Measurements from ENCODE around the gene MGMT.
"Not testable (repeated sequence)": the region's sequence is repeated elsewhere in the genome, so short reads cannot be mapped to it uniquely, and the experiment has no call there.

The MGMT gene
- 10.6 to 20.5 reads per million in 2 experiments for total RNA-seq

- DNase-seq (ENCODE audit: low read depth), result peak; percentile 98
Observed at GRCh38 chr10:129466703-129467358, at the start of gene MGMT. MGMT (plus strand) TSS chr10:129467241.

- DNase-seq (ENCODE audit: low read depth), result no peak
Observed at GRCh38 chr10:129417870-129418269, 49.2 kb upstream of the MGMT start.

DNA sequence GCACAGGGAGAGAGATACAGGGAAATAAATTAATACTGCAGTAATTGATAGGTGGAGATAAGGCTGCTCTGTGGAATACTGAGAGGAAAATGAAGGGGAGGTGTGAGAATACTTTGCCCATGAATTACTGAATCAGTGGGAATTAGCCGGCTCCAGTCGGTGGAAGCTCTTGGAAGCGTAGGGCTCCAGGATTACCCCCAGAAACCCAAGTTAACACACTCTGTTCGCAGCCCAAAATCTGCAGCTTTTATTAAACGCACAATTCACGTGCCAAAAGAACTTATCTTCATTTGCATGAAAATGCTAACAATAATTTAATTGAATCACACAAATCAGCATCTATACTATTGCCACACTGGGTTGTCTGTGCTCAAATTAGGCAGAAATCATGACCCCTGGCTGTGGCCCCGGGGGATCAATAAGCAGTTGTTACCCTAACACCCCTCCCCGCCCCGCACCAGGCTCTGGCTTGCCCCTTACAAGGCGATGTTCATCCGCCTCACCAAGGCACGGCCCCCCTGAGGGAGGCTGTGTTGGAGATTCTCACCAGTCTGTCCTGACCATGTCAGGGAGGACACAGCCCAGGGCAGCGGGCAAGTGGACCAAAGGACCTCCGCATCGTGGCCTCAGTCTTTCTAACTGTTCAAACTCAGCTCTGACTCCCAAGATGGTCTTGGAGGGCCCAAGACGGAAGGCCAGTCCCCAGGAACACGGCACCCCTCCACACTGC lies 48.4 kb upstream of the MGMT start:
- DNase-seq (ENCODE audit: low read depth), result no peak

GRCh38 chr10:129419397-129419796 lies 47.6 kb upstream of the MGMT start:
- no peak for DNase-seq (ENCODE audit: low read depth)

GRCh38 chr10:129421399-129422010 lies 45.5 kb upstream of the MGMT start:
- DNase-seq (ENCODE audit: low read depth), result no peak

DNA sequence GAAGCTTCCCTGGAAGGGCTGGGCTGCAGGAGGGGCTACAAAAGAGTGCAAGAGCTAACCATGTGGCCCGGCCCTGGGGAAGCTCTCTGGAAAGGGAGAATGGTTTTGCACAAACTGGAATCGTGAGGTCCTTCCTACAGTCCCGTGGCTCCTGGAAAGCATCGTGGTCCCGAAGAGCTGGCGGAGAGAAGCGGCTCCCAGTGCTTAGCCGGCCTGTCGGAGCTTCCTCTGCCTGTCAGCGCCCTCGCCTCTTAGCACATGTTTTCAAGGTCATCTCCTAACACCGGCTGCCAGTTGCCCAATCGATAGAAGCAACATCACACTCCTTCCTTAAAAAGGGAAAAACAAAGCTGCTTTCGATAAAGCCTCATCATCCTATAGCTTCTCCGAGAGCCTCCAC lies 42.1 kb upstream of the MGMT start:
- no peak for DNase-seq (ENCODE audit: low read depth)

- DNase-seq (ENCODE audit: low read depth), result no peak
Observed at GRCh38 chr10:129426606-129427005, 40.4 kb upstream of the MGMT start.

- DNase-seq (ENCODE audit: low read depth), result no peak
Observed at GRCh38 chr10:129433266-129433665, 33.8 kb upstream of the MGMT start.

- not testable (repeated sequence) for DNase-seq (ENCODE audit: low read depth)
Observed at GRCh38 chr10:129435724-129436123, 31.3 kb upstream of the MGMT start.

DNA sequence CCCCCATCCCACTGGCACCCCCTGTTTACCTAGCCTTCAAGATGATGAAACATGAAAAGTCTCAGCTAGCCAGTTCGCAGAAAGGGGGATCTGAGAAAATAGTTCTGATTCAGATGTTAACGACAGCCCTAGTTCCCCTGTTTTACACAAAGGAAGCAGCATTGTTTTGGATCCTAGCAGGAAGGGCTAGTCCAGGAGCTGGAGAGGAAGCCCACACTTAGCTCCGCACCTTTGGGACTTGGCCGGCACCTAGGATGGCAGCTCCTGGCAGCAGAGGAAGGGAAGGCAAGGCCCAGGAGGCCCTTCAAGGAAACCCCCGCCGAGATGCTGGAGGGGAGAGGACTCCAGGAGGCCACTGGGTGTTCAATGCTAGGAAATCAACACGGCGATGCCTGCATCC lies 29.0 kb upstream of the MGMT start:
- no peak for DNase-seq (ENCODE audit: low read depth)

DNA sequence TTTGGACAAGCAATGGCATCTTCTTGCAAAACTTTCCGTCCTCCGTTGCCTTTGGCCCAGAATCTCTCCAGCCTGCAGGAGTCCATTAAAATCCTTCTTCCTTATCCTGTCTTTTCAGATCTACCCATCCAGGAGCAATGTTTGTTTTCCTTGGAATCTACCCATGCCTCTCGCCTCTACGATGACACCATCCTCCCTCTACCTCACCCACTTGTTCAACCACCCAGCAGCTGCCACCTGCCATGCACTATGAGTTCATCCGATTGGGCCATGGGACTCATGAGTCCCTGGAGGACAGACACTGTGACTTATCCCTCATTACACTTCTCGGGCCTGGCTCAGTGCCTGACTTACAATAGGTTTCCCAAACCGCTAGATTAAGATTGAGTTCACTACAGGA lies 26.8 kb upstream of the MGMT start:
- DNase-seq (ENCODE audit: low read depth), result no peak

DNA sequence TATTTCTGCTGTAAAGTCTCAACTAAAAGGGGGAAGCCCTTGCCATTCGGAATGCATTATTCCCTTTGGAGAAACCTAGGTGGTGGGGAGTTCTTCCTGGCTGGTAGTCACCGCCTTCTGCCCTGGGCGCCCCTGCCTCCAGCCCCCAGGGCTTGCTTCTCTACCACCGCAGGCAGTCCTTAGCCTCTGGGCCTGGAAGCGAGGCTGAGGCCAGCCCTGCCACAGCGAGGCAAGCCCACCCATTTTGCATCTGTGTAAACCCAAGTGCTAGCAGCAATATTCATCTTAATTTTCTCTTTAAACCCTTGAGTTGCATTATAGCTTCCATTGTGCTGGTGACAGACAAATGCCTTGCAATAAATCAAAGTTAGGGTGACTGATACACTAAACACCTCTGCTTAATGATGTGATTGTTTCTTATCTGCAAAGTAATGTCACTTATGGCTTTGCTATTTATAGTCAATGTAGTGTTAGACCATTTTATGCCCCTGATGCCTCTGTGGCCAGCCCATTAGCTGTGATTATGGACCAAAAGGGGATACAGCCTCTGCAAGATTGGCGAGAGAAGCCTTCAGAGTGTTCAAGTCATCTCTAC lies 26.2 kb upstream of the MGMT start:
- no peak for DNase-seq (ENCODE audit: low read depth)

DNA sequence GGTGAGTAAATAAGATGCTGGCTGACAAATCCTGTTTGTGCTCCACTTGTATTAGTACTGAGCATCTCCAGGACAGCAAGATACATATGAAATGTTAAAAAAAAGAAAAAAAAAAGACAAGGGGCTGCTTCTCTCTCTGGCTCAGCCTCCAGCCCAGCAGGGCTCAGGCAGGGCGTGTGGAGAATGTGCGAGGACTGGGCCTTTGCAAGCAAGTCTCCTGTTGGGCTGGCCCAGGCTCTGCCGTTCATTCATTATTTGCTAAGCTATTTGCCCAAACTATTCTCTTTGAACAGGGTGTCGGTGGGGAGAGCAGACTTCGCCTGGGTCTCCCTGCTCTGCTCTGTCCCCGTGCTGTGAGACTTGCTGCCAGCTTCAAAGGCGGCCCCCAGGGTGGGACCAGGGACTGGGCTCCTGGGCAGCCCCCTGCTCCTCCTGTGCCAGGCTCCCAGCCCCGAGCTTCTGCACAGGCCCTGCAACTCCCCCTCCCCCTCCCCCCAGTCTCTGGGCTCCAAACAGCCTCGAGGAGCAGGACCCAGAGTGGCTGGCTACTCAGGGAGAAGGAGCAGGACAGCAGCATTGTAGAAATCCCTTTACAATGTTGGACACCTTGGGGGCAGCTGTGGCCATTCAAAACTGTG lies 25.6 kb upstream of the MGMT start:
- no peak for DNase-seq (ENCODE audit: low read depth)

DNA sequence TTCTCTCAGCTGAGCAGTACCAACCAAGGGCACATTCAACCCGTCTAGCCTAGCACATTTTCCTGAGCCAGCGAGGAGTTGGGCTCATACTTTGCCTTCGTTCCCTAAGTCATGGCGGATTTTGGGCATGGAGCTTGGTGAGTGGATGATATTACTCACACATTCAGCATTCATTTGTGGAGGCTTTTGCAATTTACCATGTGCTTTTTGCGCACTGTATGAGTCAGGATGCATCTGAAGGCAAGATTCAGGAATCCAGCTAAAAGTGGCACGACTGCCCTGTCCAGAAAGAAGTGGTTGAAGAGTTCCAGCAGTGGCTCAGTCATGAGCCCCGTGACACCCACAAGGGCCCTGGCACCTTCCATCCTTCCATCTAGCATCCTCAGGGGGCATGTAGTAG lies 24.2 kb upstream of the MGMT start:
- no peak for DNase-seq (ENCODE audit: low read depth)

DNA sequence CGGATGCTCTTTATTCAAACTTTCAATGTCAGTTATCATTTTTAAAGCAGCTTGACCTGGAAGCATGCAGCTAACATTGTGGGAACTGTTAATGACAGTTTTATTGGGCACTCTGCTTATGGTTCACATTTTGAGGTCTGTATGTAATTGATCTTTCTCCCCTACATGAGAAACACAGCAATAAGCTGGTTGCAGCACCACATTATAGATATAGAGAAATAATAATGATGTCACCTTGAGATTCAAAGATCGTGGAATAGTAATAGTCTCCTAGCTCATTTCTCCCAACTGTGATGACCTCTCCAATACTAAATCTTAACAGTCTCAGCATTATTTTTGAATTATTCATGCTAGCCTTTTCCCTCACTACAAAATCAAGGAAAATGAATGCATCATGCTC lies 22.7 kb upstream of the MGMT start:
- no peak for DNase-seq (ENCODE audit: low read depth)

- DNase-seq (ENCODE audit: low read depth), result no peak
Observed at GRCh38 chr10:129445436-129446182, 21.4 kb upstream of the MGMT start.

GRCh38 chr10:129446183-129446581 lies 20.9 kb upstream of the MGMT start:
- no peak for DNase-seq (ENCODE audit: low read depth)

- no peak for DNase-seq (ENCODE audit: low read depth)
Observed at GRCh38 chr10:129447486-129447885, 19.6 kb upstream of the MGMT start.

GRCh38 chr10:129448086-129448485 lies 19.0 kb upstream of the MGMT start:
- no peak for DNase-seq (ENCODE audit: low read depth)

GRCh38 chr10:129448539-129448938 lies 18.5 kb upstream of the MGMT start:
- no peak for DNase-seq (ENCODE audit: low read depth)

DNA sequence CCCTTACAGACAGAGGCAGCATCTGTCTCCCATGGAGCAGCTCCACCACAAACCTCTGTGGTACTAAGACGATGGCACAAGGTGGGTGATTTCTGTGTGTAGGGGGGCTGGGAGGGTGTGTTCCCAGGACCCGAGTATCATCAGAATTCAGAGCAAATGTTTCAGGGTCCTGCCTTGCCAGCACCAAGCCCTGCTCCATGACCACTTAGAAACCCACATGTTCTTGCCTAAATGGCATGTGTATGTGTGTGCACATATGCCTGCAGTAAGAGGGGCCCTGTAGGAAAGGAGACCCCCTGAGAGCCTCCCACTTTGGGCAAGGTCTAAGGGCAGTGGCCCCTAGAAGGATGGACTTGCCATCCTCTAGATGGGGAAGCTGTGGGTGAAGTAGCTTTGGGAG lies 17.1 kb upstream of the MGMT start:
- no peak for DNase-seq (ENCODE audit: low read depth)

DNA sequence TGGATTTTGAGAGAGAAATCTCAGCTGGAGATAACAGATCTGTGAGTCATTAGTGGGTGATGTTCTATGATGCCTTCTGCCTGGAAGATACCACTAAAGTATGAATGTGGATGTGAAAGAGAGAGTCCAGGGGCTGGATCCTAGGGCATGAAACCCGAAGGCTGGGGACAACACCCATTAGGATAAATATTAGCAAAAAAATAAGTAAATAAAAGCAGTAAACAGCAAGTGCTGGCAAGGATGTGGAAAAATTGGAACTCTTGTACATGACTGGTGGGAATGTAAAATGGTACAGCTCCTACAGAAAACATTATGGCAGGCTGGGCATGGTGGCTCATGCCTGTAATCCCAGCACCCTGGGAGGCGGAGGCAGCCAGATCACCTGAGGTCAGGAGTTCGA lies 16.6 kb upstream of the MGMT start:
- DNase-seq (ENCODE audit: low read depth), result no peak

Data from T follicular helper cell (primary cell).